GM06990 (cell line): ENCODE data around the gene TEX22.

Experiments used
- DNase-seq: peaks from one replicate; pipeline ENCODE4 v3.0.0-alpha.2; 2011; ENCODE audit not compliant: insufficient read length; ENCODE audit errors: extremely low read depth
- H3K27me3 ChIP-seq: replicated peaks from 2 replicates; pipeline ENCODE4 v1.6.0; 2011; ENCODE audit warnings: low read length; ENCODE audit not compliant: control insufficient read depth, insufficient read depth
- H3K36me3 ChIP-seq: 2 replicates; pipeline ENCODE4 v1.5.1; 2011; ENCODE audit warnings: low read length; ENCODE audit not compliant: control insufficient read depth, insufficient read depth
- H3K4me3 ChIP-seq: replicated peaks from 2 replicates; pipeline ENCODE4 v1.5.1; 2011; ENCODE audit warnings: low read depth, mild to moderate bottlenecking, control low read depth, low read length
- TF ChIP-seq, protein P1 (sequence below): IDR thresholded peaks from 2 replicates; pipeline ENCODE4 v1.5.1; 2011; ENCODE audit warnings: low read length, control low read depth, mild to moderate bottlenecking, inconsistent platforms; ENCODE audit not compliant: insufficient read depth, poor library complexity, severe bottlenecking

TEX22 gene

DNA sequence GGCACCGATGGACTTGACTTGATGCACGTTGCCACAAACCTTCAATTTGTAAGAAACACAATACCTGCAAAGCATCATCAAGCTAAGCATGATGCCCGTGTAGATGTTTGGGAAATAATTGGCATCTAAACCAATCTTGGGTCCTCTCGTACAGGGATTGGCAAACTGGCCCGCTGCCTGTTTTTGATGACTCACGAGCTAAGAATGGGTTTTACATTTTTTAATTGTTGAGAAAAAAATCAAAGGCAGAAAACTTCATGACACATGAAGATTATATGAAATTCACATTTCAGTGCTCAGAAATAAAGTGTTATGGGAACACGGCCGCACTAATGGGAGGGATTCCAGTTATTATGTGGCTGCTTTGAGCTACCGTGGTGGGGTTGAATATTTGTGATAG is 32.2 kb downstream of the TEX22 start:
- Histone ChIP-seq H3K4me3 (no peak overlapping the region), H3K27me3 (no peaks in the 10 kb centered on the region), H3K36me3 (peaks cover 9% of the 10 kb centered on the region)
- DNase-seq = no peak
- TF ChIP-seq, protein P1, sequence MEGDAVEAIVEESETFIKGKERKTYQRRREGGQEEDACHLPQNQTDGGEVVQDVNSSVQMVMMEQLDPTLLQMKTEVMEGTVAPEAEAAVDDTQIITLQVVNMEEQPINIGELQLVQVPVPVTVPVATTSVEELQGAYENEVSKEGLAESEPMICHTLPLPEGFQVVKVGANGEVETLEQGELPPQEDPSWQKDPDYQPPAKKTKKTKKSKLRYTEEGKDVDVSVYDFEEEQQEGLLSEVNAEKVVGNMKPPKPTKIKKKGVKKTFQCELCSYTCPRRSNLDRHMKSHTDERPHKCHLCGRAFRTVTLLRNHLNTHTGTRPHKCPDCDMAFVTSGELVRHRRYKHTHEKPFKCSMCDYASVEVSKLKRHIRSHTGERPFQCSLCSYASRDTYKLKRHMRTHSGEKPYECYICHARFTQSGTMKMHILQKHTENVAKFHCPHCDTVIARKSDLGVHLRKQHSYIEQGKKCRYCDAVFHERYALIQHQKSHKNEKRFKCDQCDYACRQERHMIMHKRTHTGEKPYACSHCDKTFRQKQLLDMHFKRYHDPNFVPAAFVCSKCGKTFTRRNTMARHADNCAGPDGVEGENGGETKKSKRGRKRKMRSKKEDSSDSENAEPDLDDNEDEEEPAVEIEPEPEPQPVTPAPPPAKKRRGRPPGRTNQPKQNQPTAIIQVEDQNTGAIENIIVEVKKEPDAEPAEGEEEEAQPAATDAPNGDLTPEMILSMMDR = no peak

DNA sequence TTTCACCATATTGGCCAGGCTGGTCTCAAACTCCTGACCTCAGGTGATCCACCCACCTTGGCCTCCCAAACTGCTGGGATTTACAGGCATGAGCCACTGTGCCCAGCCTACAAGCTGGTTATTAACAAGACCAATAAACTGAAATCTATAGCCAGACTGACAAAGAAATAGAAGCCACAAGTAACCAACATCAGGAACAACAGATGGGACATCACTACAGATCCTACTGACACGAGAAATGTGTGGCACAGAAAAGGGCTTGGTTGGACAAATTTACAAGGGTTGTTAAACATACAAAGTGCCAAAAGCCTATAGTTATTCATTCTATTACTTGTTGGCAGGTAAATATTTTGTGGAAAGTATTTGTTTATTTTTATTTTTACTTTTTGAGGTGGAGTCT is 32.9 kb downstream of the TEX22 start:
- Histone ChIP-seq H3K4me3 (no peak overlapping the region), H3K36me3 (peaks cover 8% of the 10 kb centered on the region), H3K27me3 (no peaks in the 10 kb centered on the region)
- TF ChIP-seq, protein P1 = no peak
- no peak for DNase-seq

DNA sequence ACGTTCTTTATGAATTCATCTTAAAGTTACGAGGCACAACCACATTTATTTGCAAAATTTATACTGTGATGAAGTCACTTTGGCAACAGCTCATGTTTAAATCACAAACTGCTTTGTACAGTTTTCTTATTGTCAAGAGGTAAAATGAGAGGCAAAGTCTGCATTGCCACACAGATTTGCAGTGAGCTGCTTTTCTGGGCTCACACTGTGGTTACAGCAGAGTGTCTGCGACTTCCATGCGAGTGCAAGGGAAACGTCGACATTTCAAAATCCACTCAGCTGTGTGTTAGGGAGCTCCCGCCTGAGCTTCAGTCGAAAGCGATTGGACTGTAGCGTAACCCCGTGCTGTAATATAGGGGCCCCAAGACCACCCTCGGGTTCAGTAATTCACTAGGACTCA is 34.3 kb downstream of the TEX22 start:
- no peak for DNase-seq
- peaks cover 4% of the 10 kb centered on the region for H3K36me3 ChIP-seq
- H3K4me3 ChIP-seq = no peak overlapping the region
- TF ChIP-seq, protein P1 = no peak
- no peaks in the 10 kb centered on the region for H3K27me3 ChIP-seq

DNA sequence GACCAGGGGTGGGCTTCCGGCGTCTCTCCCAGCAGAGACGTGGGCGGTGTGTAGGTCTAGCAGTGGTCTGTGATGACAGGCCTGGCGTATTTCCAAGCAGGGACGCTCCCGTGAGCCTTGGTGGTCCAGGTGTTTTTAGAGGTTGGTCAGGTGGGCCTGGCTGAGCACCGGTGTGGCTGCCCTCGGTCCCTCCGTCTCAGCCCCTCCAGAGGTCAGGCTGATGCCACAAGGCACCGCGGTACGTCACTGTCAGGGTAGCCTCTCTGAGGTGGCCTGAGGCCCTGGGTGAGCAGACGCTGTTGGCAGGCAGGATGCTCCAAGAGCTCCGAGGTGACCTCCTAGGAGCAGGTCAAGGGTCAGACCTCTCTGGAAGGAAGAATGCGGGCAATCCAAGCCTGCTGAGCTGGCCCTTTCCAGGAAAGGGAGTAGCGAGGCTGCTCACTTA is 34.8 kb downstream of the TEX22 start:
- Histone ChIP-seq H3K27me3 (no peaks in the 10 kb centered on the region), H3K4me3 (no peak overlapping the region), H3K36me3 (peaks cover 8% of the 10 kb centered on the region)
- TF ChIP-seq, protein P1 = no peak
- peak; percentile 6 for DNase-seq

DNA sequence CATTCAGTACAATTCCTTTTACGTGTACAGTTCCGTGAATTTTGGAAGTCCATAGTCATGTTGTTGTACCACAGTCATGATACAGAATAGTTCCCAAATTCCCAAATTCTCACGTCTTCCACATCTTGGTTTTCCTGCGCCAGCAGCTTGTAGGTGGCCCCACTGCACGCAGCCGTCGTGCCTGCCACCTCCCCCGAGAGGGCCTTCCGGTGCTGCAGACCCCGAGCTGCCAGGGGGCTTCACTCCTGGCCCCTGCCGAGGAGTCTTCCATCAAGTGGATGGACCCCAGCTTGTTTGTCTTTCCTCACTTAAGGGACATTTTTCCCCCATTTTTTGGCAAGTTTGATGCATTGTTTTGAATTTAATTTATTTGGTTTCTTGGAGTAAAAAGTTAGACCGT is 38.1 kb downstream of the TEX22 start:
- Histone ChIP-seq H3K27me3 (no peaks in the 10 kb centered on the region), H3K4me3 (no peak overlapping the region), H3K36me3 (peaks cover 18% of the 10 kb centered on the region)
- TF ChIP-seq, protein P1 = no peak
- DNase-seq = no peak
